Measurements from ENCODE around the gene CALB2.

Gene CALB2

DNA sequence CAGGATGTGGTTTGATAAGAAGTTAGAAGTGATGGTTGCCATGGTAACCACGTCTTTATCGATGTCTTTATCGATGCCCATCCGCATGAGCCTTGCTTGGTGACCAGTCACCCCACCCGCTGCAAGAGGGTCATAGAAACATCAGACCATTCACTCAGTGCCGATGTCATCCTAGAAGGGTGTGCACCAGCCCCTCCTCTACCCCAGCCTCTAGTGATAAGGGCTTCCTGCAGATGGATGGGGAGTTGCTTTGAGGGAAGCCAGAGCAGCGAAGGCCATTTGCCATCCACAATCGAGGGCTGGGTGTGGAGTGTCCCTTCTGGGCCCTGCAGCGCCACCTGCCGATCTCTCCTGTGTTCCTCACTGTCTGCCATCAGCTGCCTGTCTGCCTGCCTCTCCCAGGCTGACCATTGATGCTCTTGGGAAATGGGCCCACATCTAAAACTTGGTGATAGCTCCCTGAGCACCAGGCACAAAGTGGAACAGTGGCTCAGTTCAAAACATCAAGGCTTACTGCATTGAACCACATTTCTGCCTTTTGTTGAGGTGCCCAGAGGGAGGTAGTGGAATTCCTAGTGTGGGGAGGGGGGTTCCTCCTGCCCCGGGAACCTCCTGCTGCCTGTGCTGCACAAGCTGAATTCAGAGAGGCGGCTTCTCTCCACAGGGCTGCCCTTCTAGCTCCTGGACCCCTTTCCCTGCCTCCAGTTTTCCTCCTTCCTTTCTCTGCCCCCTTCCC, 8.9 kb downstream of the CALB2 start:
- TF ChIP-seq CTCF (IDR thresholded peaks at IDR 0.05), result peak; percentile 82

DNA sequence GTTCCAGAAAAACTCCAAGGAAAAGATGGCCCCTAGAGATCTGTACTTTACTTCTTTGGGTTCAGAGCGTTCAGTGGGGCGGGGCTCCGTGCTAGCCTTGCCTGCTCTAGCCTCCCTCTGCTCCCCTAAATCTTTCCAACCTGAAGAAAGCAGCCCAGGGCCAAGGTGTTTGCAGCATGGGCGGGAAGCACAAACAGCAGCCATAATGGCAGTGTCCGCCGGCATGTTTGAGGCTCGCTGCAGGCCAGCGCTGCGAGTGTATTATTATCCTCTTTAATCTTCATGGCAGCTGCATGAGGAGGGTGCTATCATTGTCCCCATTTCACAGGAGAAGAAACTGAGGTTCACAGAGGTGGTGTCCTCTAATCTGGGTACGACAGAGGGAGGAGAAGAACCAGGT, 10.4 kb downstream of the CALB2 start:
- TF ChIP-seq CTCF (IDR thresholded peaks at IDR 0.05), result no peak

GRCh38 chr16:71369494-71369893, 11.0 kb downstream of the CALB2 start:
- TF ChIP-seq CTCF (IDR thresholded peaks at IDR 0.05), result no peak

DNA sequence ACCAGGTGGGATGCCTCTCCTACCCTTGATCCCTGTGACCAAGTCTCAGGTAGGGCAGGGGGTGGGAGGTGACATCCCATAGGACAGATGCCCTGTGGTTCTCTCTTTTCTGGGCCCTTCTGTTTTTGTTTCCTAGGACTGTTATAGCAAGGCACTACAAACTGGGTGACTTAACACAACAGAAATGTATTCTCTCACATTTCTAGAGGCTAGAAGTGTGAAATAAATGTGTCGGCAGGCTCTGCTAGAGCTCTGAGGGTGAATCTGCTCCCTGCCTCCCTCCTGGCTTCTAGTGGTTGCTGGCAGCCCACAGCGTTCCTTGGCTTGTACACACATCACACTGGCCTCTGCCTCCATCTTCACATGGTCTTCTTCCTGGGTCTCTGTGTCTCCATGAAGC, 12.7 kb downstream of the CALB2 start:
- TF ChIP-seq CTCF (IDR thresholded peaks at IDR 0.05), result no peak

DNA sequence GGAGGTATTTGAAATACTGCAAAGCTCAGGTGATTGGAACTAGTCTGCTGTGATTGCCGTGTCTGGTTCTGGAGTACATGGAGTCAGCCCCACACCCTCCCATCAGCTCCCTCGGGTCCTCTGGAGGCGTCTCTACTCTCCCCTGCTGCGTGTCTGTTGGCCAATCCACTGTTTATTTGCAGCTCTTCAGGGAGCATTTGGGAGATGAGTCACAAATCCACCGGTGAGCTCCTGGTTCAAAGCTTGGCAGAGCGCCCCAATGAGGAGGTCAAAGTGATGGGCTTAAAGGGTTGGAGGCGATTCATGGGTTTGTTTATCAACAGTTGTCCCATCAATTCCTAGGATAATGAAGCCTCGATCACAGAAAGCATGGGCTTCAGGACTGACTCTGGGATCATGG, 14.6 kb downstream of the CALB2 start:
- no peak for TF ChIP-seq CTCF (IDR thresholded peaks at IDR 0.05)

DNA sequence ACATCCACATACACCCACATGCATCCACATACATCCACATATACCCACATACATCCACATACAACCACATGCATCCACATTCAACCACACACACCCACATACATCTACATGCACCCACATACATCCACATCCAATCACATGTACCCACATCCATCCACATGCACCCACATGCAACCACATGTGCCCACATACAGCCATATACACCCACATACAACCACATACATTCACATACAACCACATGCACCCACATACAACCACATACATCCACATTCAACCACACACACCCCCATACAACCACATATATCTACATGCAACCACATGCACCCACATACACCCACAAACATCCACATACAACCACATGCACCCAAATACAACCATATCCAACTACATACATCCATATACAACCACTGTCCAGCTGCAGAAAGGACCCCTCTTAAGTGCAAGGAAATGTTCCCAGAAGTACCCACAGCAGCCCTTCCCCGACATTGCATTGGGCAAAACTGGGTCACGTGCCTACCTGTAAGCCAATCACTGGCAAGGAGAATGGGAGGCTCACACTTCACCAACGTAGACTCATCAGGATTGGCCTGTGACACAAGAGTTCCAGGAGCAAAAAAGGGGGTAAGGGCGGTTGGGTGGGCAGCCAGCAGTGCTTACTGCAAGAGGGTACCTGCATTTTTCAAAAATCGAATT, 18.1 kb downstream of the CALB2 start:
- no peak for TF ChIP-seq CTCF (IDR thresholded peaks at IDR 0.05)

- TF ChIP-seq CTCF (IDR thresholded peaks at IDR 0.05), result no peak
These were observed 21.2 kb downstream of the CALB2 start for GRCh38 chr16:71379711-71380110.
